ENCODE measurements around the gene HNF1B.

Gene HNF1B

GRCh38 chr17:37762666-37763065 lies 17.8 kb upstream of the HNF1B start:
- DNase-seq (ENCODE audit: extremely low read depth in 1 of 2, low read depth in 1 of 2) = no peak

- DNase-seq (ENCODE audit: extremely low read depth in 1 of 2, low read depth in 1 of 2) = no peak
Measured at GRCh38 chr17:37761961-37762360, 17.1 kb upstream of the HNF1B start.

- DNase-seq (ENCODE audit: extremely low read depth in 1 of 2, low read depth in 1 of 2) = no peak
Measured at GRCh38 chr17:37761059-37761458, 16.2 kb upstream of the HNF1B start.

GRCh38 chr17:37759014-37759637 lies 14.3 kb upstream of the HNF1B start:
- no peak for DNase-seq (ENCODE audit: extremely low read depth in 1 of 2, low read depth in 1 of 2)

GRCh38 chr17:37756051-37756450 lies 11.2 kb upstream of the HNF1B start:
- DNase-seq (ENCODE audit: extremely low read depth in 1 of 2, low read depth in 1 of 2) = no peak

- no peak for DNase-seq (ENCODE audit: extremely low read depth in 1 of 2, low read depth in 1 of 2)
Measured at GRCh38 chr17:37755455-37755854, 10.6 kb upstream of the HNF1B start.

- no peak for DNase-seq (ENCODE audit: extremely low read depth in 1 of 2, low read depth in 1 of 2)
Measured at GRCh38 chr17:37754363-37754762, 9.5 kb upstream of the HNF1B start.

- DNase-seq (ENCODE audit: extremely low read depth in 1 of 2, low read depth in 1 of 2) = no peak
Measured at GRCh38 chr17:37752482-37752881, 7.6 kb upstream of the HNF1B start.

- DNase-seq (ENCODE audit: extremely low read depth in 1 of 2, low read depth in 1 of 2) = no peak
Measured at GRCh38 chr17:37750768-37751475, 6.1 kb upstream of the HNF1B start.

GRCh38 chr17:37750292-37750691 lies 5.4 kb upstream of the HNF1B start:
- DNase-seq (ENCODE audit: extremely low read depth in 1 of 2, low read depth in 1 of 2) = no peak

GRCh38 chr17:37747222-37747621 lies 2.4 kb upstream of the HNF1B start:
- DNase-seq (ENCODE audit: extremely low read depth in 1 of 2, low read depth in 1 of 2) = no peak

- no peak for DNase-seq (ENCODE audit: extremely low read depth in 1 of 2, low read depth in 1 of 2)
Measured at GRCh38 chr17:37746617-37747016, 1.8 kb upstream of the HNF1B start.

GRCh38 chr17:37745801-37746426 lies 1.1 kb upstream of the HNF1B start:
- no peak for DNase-seq (ENCODE audit: extremely low read depth in 1 of 2, low read depth in 1 of 2)

GRCh38 chr17:37744633-37744927 lies 279 bp downstream of the HNF1B start:
- no peak for DNase-seq (ENCODE audit: extremely low read depth in 1 of 2, low read depth in 1 of 2)

- DNase-seq (ENCODE audit: extremely low read depth in 1 of 2, low read depth in 1 of 2) = no peak
Measured at GRCh38 chr17:37743875-37744632, 805 bp downstream of the HNF1B start.

GRCh38 chr17:37743612-37743874 lies 1.3 kb downstream of the HNF1B start:
- no peak for DNase-seq (ENCODE audit: extremely low read depth in 1 of 2, low read depth in 1 of 2)

GRCh38 chr17:37742762-37743611 lies 1.9 kb downstream of the HNF1B start:
- DNase-seq (ENCODE audit: extremely low read depth in 1 of 2, low read depth in 1 of 2) = no peak

GRCh38 chr17:37742116-37742761 lies 2.6 kb downstream of the HNF1B start:
- DNase-seq (ENCODE audit: extremely low read depth in 1 of 2, low read depth in 1 of 2) = no peak

GRCh38 chr17:37741341-37742115 lies 3.3 kb downstream of the HNF1B start:
- no peak for DNase-seq (ENCODE audit: extremely low read depth in 1 of 2, low read depth in 1 of 2)

- no peak for DNase-seq (ENCODE audit: extremely low read depth in 1 of 2, low read depth in 1 of 2)
Measured at GRCh38 chr17:37740915-37741314, 3.9 kb downstream of the HNF1B start.

Data from activated CD8-positive, alpha-beta memory T cell treated with anti-CD3 and anti-CD28 coated beads for 1 hour (primary cell).